ENCODE data around the gene NRIP2.

DNA sequence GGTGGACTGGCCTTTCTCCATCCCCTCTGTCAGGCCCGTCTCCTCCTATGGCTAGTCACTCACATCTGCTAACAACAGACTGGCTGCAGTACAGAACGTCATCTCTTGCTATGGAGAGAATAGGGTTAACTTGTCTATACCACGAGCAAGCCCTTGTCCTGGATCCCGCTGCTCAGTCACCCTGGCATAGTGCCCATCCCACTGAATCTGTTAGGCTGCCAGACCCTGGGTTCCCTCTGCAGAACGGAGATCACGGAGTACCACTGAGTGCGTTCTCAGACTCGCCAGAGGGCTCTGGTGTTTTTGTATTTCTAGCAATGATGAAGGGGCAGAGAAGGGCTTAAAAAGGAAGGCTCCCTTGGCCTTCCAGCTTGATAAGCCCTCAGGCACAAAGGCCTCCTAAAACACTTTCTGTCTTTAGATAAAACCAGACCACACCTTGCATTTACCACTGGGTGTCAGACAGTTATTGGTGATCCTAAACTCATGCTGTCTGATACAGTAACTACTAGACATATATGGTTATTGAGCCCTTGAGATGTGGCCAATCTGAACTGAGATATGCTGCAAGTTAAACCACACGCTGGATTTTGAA is 6.3 kb upstream of the NRIP2 start:
- TF ChIP-seq, protein P1, sequence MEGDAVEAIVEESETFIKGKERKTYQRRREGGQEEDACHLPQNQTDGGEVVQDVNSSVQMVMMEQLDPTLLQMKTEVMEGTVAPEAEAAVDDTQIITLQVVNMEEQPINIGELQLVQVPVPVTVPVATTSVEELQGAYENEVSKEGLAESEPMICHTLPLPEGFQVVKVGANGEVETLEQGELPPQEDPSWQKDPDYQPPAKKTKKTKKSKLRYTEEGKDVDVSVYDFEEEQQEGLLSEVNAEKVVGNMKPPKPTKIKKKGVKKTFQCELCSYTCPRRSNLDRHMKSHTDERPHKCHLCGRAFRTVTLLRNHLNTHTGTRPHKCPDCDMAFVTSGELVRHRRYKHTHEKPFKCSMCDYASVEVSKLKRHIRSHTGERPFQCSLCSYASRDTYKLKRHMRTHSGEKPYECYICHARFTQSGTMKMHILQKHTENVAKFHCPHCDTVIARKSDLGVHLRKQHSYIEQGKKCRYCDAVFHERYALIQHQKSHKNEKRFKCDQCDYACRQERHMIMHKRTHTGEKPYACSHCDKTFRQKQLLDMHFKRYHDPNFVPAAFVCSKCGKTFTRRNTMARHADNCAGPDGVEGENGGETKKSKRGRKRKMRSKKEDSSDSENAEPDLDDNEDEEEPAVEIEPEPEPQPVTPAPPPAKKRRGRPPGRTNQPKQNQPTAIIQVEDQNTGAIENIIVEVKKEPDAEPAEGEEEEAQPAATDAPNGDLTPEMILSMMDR (IDR thresholded peaks at IDR 0.05; ENCODE audit: insufficient read depth, low read length, poor library complexity, severe bottlenecking): no peak
- TF ChIP-seq EZH2phosphoT487 (conservative IDR thresholded peaks at IDR 0.05; ENCODE audit: low read length): no peak
